Measurements from ENCODE around the gene ADGRG6. TPM values are rescaled to one million over a fixed set of nuclear protein-coding genes. Genes with fewer than 3 reads are reported as not detected.
A peak's percentile ranks its signal among the peaks of the same experiment; 100 is the strongest.

The ADGRG6 gene
- total RNA-seq, 4 donors from 2014 or later, result 22.3 to 56.5 (median 26.0) TPM

GRCh38 chr6:142300302-142300701 is 1.5 kb upstream of the ADGRG6 start:
- intact Hi-C loops (cut with DNase I), result no loop called here
- H3K27me3 ChIP-seq, result peaks cover 0 to 23% (median 0%) of the 10 kb centered on the region in 4 donors
- H3K4me1 ChIP-seq, result peaks cover 0 to 43% (median 6%) of the 10 kb centered on the region in 3 donors
- no peak overlapping the region for H3K4me3 ChIP-seq
- 38 to 56% methylated on average over 3 of the region's 3 CpGs for WGBS, 2 donors
- no peaks in the 10 kb centered on the region for H3K36me3 ChIP-seq
- no peaks in the 10 kb centered on the region for H3K9me3 ChIP-seq
- no peak for DNase-seq
- no peak for TF ChIP-seq POLR2A (IDR thresholded peaks at IDR 0.05)
- TF ChIP-seq CTCF (IDR thresholded peaks at IDR 0.05), result no peak
- H3K27ac ChIP-seq, result peak overlapping the region; percentile 35 to 93 (median 69)

GRCh38 chr6:142300758-142301650 is 803 bp upstream of the ADGRG6 start:
- TF ChIP-seq CTCF (IDR thresholded peaks at IDR 0.05), result peak in 1 of 6 experiments; percentile 7
- no peak for TF ChIP-seq POLR2A (IDR thresholded peaks at IDR 0.05)
- DNase-seq, result no peak
- intact Hi-C loops (cut with DNase I), result no loop called here
- Histone ChIP-seq H3K4me1 (peaks cover 0 to 43% (median 6%) of the 10 kb centered on the region in 3 donors), H3K36me3 (no peaks in the 10 kb centered on the region), H3K27ac (peak overlapping the region; percentile 90 to 93 (median 93)), H3K9me3 (no peaks in the 10 kb centered on the region), H3K4me3 (peak overlapping the region; percentile 66 to 78 (median 74)), H3K27me3 (peaks cover 0 to 23% (median 0%) of the 10 kb centered on the region in 4 donors)
- 6 to 7% methylated on average over 24 to 27 of the region's 31 CpGs for WGBS, 2 donors

- intact Hi-C loops (cut with DNase I), result no loop called here
- Histone ChIP-seq H3K9me3 (no peaks in the 10 kb centered on the region), H3K4me3 (peak overlapping the region; percentile 66 to 78 (median 74)), H3K27ac (peak overlapping the region; percentile 90 to 93 (median 93)), H3K27me3 (peaks cover 0 to 23% (median 0%) of the 10 kb centered on the region in 4 donors), H3K36me3 (no peaks in the 10 kb centered on the region), H3K4me1 (peaks cover 0 to 43% (median 6%) of the 10 kb centered on the region in 3 donors)
- TF ChIP-seq POLR2A (IDR thresholded peaks at IDR 0.05) (peak in 1 of 4 donors; percentile 28), CTCF (IDR thresholded peaks at IDR 0.05) (no peak)
- no peak for DNase-seq
- WGBS, 2 donors, result 26 to 34% methylated on average over 16 to 17 of the region's 18 CpGs
Observed at GRCh38 chr6:142302421-142303175, 791 bp downstream of the ADGRG6 start.

- no peaks in the 10 kb centered on the region for H3K36me3 ChIP-seq
- WGBS, 2 donors, result 18 to 58% methylated on average over 2 of the region's 2 CpGs
- peak overlapping the region; percentile 66 to 78 (median 74) for H3K4me3 ChIP-seq
- H3K9me3 ChIP-seq, result no peaks in the 10 kb centered on the region
- no peak for DNase-seq
- peak overlapping the region; percentile 90 to 93 (median 93) for H3K27ac ChIP-seq
- peaks cover 0 to 23% (median 0%) of the 10 kb centered on the region in 4 donors for H3K27me3 ChIP-seq
- peaks cover 0 to 45% (median 6%) of the 10 kb centered on the region in 3 donors for H3K4me1 ChIP-seq
- intact Hi-C loops (cut with DNase I), result no loop called here
- TF ChIP-seq POLR2A (IDR thresholded peaks at IDR 0.05) (no peak), CTCF (IDR thresholded peaks at IDR 0.05) (no peak)
Observed at GRCh38 chr6:142303176-142303533, 1.3 kb downstream of the ADGRG6 start.

All from esophagus squamous epithelium (tissue), 5 donors.